CD4-positive, alpha-beta memory T cell (primary cell): ENCODE results near the gene HMSD. TPM values are rescaled to one million over a fixed set of nuclear protein-coding genes. Genes with fewer than 3 reads are reported as not detected.
"Not testable (repeated sequence)": the region's sequence is repeated elsewhere in the genome, so short reads cannot be mapped to it uniquely, and the experiment has no call there.

ENCODE experiments used
- CTCF ChIA-PET: fragments of 350-600 bp; sonication (Branson Sonifier 250); formaldehyde crosslinking; loops from one replicate; lab custom pipeline; 2021; ENCODE audit warnings: inconsistent platforms; ENCODE audit not compliant: partially characterized antibody; lab: Charles Lee
- POLR2A ChIA-PET: fragments of 350-600 bp; sonication (Branson Sonifier 250); formaldehyde crosslinking; loops from one replicate; lab custom pipeline; 2021; ENCODE audit not compliant: partially characterized antibody; lab: Charles Lee
- DNase-seq, 5 donors: peaks; one replicate each; pipeline versions ENCODE4 v3.0.0 to v3.0.0-alpha.2; 2020 to 2022; ENCODE audit warnings: mixed read lengths in 1 of 5
- H3K27ac ChIP-seq: one replicate; pipeline ENCODE4 v1.7.0; 2013; ENCODE audit warnings: low read depth, low read length
- H3K27me3 ChIP-seq: 2 replicates; pipeline ENCODE4 v1.7.0; 2013; ENCODE audit warnings: mild to moderate bottlenecking, low read length, moderate library complexity; ENCODE audit not compliant: insufficient read depth
- H3K36me3 ChIP-seq: 2 replicates; pipeline ENCODE4 v1.7.0; 2013; ENCODE audit warnings: mild to moderate bottlenecking, low read length, moderate library complexity; ENCODE audit not compliant: insufficient read depth
- H3K4me1 ChIP-seq: 2 replicates; pipeline ENCODE4 v1.7.0; 2013; ENCODE audit warnings: mild to moderate bottlenecking, low read length, moderate library complexity; ENCODE audit not compliant: insufficient read depth
- H3K4me3 ChIP-seq, 2 donors: one replicate each; pipeline ENCODE4 v1.7.0; 2013; ENCODE audit warnings: low read length in 2 of 2, mild to moderate bottlenecking in 1 of 2
- H3K9me3 ChIP-seq, 2 donors: one replicate each; pipeline ENCODE4 v1.7.0; 2013; ENCODE audit warnings: low read length in 2 of 2, control low read depth in 1 of 2; ENCODE audit not compliant: control insufficient read depth in 1 of 2
- H3K27ac Mint-ChIP-seq, 7 donors: one replicate each; pipeline ENCODE4 v1.8.0; 2020 to 2021; ENCODE audit warnings: mixed read lengths in 7 of 7, mild to moderate bottlenecking in 6 of 7, inconsistent platforms in 3 of 7, moderate library complexity in 3 of 7
- H3K27me3 Mint-ChIP-seq, 2 donors: one replicate each; pipeline ENCODE4 v1.8.0; 2020 to 2021; ENCODE audit warnings: mixed read lengths in 2 of 2
- H3K36me3 Mint-ChIP-seq, 2 donors: one replicate each; pipeline ENCODE4 v1.8.0; 2020 to 2021; ENCODE audit warnings: mixed read lengths in 2 of 2, inconsistent platforms in 1 of 2, mild to moderate bottlenecking in 1 of 2
- H3K4me1 Mint-ChIP-seq, 4 donors: one replicate each; pipeline ENCODE4 v1.8.0; 2020 to 2021; ENCODE audit warnings: mixed read lengths in 4 of 4, mild to moderate bottlenecking in 1 of 4
- H3K4me3 Mint-ChIP-seq, 8 donors: one replicate each; pipeline ENCODE4 v1.8.0; 2020 to 2021; ENCODE audit warnings: mixed read lengths in 8 of 8, mild to moderate bottlenecking in 7 of 8, moderate library complexity in 6 of 8, inconsistent platforms in 3 of 8
- H3K9me3 Mint-ChIP-seq, 8 donors: one replicate each; pipeline ENCODE4 v1.8.0; 2020 to 2021; ENCODE audit warnings: mixed read lengths in 8 of 8, mild to moderate bottlenecking in 5 of 8, inconsistent platforms in 3 of 8, moderate library complexity in 1 of 8
- intact Hi-C: fragments of 100-400 bp; cut with micrococcal nuclease; formaldehyde crosslinking; loops from one replicate; pipeline ENCODE4 v1.15.1; 2023
- polyA plus RNA-seq, 2 donors: library from polyadenylated mRNA; unstranded; fragments of 300-500 nt; fragmentation: Illumina TruSeq; gene quantifications; one replicate each; pipeline ENCODE4 v1.2.3, GENCODE V29; 2021
- total RNA-seq, 2 experiments: library from RNA; stranded (reverse); gene quantifications; one replicate each; pipeline ENCODE4 v1.2.3, GENCODE V29; 2021

Gene HMSD
- total and polyA plus RNA-seq, 4 experiments from 2014 or later, result 1.8 to 2.2 TPM; not detected in 2

DNA sequence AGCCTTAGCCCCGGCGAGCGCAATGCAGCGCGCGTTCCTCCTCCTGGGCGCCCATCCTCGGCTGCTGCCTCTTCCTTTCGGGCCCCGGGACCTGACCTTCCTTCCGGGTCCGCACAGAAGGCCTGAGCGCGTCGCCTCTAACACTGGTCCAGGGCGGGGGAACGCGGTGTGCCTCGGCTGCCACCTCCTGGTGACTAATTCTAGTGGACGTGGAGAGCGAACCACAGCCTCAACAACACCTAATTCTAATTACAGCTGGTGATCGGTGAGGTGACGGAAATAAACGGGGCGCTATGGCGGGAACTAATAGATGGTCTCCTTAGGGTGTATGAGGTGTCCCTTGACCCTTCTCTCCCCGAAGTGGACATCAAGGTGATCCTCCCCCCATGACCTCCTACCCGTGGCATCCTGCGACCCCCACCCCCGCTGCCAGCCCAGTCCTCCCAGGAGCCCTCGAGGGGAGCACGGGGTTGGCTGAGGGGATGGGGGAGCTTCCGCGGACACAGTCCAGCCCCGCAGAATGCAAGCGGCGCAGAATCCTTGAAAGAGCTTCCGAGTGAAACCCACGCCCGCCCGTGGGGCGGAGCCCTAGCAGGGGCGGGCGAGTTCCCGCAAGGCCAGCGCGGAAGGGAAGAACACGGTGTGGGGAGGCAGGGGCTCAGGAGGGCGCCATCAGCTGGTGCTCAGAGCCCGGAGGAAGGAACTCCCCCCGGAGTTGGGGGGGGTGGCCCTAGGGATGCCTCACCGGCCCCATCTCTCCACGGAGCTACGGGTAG is 12.8 kb upstream of the HMSD start:
- Histone ChIP-seq H3K27me3 (peaks cover 5% of the 10 kb centered on the region), H3K9me3 (no peaks in the 10 kb centered on the region), H3K4me1 (peaks cover 14% of the 10 kb centered on the region), H3K27ac (no peak overlapping the region), H3K36me3 (no peaks in the 10 kb centered on the region), H3K4me3 (peak overlapping the region; percentile 27 to 55)
- intact Hi-C loops, result loop anchor here (1.0 to 5.0 kb wide), 3 partner anchors 112 to 919 kb away; no protein-coding TSS in a partner anchor
- peak overlapping the region in 6 of 8 donors; percentile 69 to 83 (median 77) for H3K4me3 Mint-ChIP-seq
- no peaks in the 10 kb centered on the region for H3K36me3 Mint-ChIP-seq
- ChIA-PET POLR2A (interaction anchor here (0.9 to 1.3 kb wide), 2 partner anchors 34 to 38 kb away, joined by 3 to 5 read pairs; no protein-coding TSS in a partner anchor), CTCF (interaction anchor here (0.6 to 6.0 kb wide), 21 partner anchors 9 to 433 kb away, joined by 3 to 67 read pairs (median 8); partner anchors contain the start of gene HMSD)
- H3K27ac Mint-ChIP-seq, result no peak overlapping the region
- peaks cover 0 to 5% (median 2%) of the 10 kb centered on the region in 4 donors for H3K4me1 Mint-ChIP-seq
- H3K9me3 Mint-ChIP-seq, result no peaks in the 10 kb centered on the region
- DNase-seq, result peak; percentile 34 to 61 (median 44)
- H3K27me3 Mint-ChIP-seq, result peaks cover 3 to 9% of the 10 kb centered on the region in 2 donors

DNA sequence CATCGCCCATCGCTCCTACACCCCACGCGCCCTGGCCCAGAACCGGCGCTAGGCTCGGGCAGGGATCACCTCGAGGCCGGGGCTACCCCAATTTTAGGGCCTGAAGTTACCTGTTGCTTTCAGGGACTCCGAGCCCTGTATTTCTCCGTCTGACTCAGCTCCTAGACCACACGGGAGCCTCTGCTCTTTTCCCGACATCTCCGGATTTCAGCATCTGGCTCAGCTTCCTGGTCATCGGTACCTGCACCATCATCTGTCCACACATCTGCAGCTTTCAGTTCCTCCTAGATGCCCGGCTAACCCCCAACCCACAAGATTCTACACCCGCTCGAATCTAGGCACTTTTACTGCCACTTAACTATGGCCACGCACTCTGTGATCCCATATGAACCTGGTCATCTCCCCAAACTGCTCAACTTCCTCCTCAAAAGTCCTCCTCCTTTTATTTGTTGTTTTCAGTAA is 12.1 kb upstream of the HMSD start:
- Histone ChIP-seq H3K9me3 (no peaks in the 10 kb centered on the region), H3K27me3 (peaks cover 5% of the 10 kb centered on the region), H3K27ac (no peak overlapping the region), H3K4me1 (peaks cover 14% of the 10 kb centered on the region), H3K4me3 (peak overlapping the region in 1 of 2 donors; percentile 55), H3K36me3 (no peaks in the 10 kb centered on the region)
- Mint-ChIP-seq H3K4me3 (peak overlapping the region in 2 of 8 donors; percentile 72 to 83), H3K36me3 (no peaks in the 10 kb centered on the region), H3K27me3 (peaks cover 7 to 8% of the 10 kb centered on the region in 2 donors), H3K27ac (no peak overlapping the region), H3K4me1 (peaks cover 0 to 5% (median 2%) of the 10 kb centered on the region in 4 donors), H3K9me3 (no peaks in the 10 kb centered on the region)
- DNase-seq, result no peak
- CTCF ChIA-PET, result interaction anchor here (1.0 to 6.0 kb wide), 14 partner anchors 9 to 422 kb away, joined by 3 to 67 read pairs (median 9); partner anchors contain the start of gene HMSD
- POLR2A ChIA-PET, result interaction anchor here (0.9 to 1.3 kb wide), 2 partner anchors 34 to 38 kb away, joined by 3 to 5 read pairs; no protein-coding TSS in a partner anchor
- intact Hi-C loops, result loop anchor here (1.0 to 5.0 kb wide), 3 partner anchors 113 to 920 kb away; no protein-coding TSS in a partner anchor

DNA sequence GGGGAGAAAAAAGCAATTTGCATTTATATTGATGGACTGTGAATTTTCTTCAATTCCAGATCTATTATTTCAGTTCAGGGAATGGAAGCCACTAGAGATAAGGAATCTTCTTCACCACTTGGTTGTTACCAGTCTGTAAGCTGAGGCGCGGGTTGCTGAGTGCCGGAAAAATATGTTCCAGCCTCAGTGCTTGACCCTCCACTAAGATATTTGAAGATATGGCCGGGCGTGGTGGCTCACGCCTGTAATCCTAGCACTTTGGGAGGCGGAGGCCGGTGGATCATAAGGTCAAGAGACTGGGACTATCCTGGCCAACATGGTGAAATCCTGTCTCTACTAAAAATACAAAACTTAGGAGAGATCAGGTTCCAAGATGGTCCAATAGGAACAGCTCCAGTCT is 9.1 kb upstream of the HMSD start:
- Mint-ChIP-seq H3K27me3 (peaks cover 16 to 25% of the 10 kb centered on the region in 2 donors), H3K27ac (no peak overlapping the region), H3K36me3 (no peaks in the 10 kb centered on the region), H3K4me1 (peaks cover 0 to 5% (median 2%) of the 10 kb centered on the region in 4 donors), H3K9me3 (peaks cover 0 to 2% (median 0%) of the 10 kb centered on the region in 8 donors), H3K4me3 (no peak overlapping the region)
- Histone ChIP-seq H3K36me3 (no peaks in the 10 kb centered on the region), H3K9me3 (no peaks in the 10 kb centered on the region), H3K4me3 (no peak overlapping the region), H3K27ac (no peak overlapping the region), H3K27me3 (peaks cover 5% of the 10 kb centered on the region), H3K4me1 (peaks cover 14% of the 10 kb centered on the region)
- POLR2A ChIA-PET, result no interaction called here
- intact Hi-C loops, result no loop called here
- DNase-seq, result no peak
- CTCF ChIA-PET, result interaction anchor here (1.5 kb wide), 1 partner anchor 23 kb away, joined by 5 read pairs; no protein-coding TSS in a partner anchor

DNA sequence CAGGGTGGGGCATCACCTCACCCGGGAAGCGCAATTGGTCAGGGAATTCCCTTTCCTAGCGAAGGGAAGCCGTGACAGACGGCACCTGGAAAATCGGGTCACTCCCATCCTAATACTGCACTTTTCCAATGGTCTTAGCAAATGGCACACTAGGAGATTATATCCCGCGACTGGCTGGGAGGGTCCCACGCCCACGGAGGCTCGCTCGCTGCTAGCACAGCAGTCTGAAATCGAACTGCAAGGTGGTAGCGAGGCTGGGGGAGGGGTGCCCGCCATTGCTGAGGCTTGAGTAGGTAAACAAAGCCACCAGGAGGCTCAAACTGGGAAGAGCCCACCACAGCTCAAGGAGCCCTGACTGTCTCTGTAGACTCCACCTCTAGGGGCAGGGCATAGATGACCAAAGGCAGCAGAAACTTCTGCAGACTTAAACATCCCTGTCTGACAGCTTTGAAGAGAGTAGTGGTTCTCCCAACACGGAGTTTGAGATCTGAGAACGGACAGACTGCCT is 8.5 kb upstream of the HMSD start:
- CTCF ChIA-PET, result interaction anchor here (1.5 kb wide), 1 partner anchor 23 kb away, joined by 5 read pairs; no protein-coding TSS in a partner anchor
- H3K27ac ChIP-seq, H3K9me3 Mint-ChIP-seq, H3K36me3 ChIP-seq, H3K4me3 Mint-ChIP-seq, H3K4me3 ChIP-seq, H3K9me3 ChIP-seq, intact Hi-C loops, H3K36me3 Mint-ChIP-seq, POLR2A ChIA-PET, H3K27me3 ChIP-seq, H3K27ac Mint-ChIP-seq, H3K4me1 Mint-ChIP-seq, DNase-seq: not testable (repeated sequence)
- peaks cover 16 to 25% of the 10 kb centered on the region in 2 donors for H3K27me3 Mint-ChIP-seq
- H3K4me1 ChIP-seq, result peaks cover 14% of the 10 kb centered on the region

DNA sequence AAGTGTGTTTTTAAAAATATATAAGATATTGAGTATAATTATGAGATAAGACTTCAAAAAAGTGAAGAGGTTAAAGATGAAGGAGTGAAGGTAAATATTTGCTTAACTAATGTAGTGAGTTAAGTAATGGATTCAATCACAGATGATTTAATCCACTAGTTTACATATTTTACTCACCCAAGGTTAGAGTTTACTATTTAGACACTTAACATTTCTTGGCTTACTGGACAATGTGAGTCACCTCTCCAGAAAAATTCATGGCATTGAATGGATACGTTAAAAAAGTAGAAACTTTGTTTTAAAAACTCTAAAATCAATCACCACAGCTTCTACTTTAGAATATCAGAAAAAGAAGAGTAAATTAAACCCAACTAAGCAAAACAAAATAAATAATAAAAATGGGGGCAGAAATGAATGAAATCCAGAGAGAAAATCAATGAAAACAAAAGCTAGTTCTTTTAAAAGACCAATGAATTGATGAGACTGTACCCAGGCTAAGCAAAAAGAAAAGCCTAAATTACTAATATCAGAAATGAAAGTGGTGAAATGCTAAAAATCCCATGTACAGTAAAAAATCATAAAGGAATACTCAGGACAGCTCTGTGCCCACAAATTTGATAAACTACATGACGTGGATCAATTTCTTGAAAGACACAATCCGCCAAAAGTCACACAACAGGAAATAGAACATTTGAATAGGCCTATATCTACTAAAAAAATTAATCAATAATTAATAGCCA is 1.9 kb upstream of the HMSD start:
- H3K36me3 Mint-ChIP-seq, result no peaks in the 10 kb centered on the region

DNA sequence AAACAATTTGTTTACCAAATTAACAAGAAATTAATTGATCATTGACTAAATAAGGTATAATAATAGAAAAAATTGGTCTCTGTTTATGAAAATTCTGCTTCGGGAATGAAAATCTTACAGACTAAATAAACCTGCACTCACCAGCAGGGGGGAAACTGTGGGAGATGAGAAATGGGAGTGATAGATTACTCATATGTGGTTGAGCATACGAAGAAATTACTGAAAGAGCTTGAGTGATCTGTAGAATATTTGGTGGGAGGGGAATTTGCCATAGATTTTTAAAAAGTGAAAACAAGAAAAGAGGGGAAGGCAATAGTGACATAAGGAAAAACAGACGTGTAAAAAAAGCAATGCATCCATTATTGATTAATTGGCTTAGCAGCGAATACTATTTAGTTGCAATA is 2.2 kb downstream of the HMSD start:
- DNase-seq, result no peak
- peak overlapping the region in 1 of 8 donors; percentile 43 for H3K4me3 Mint-ChIP-seq
- peaks cover 8 to 27% (median 20%) of the 10 kb centered on the region in 4 donors for H3K4me1 Mint-ChIP-seq
- no peaks in the 10 kb centered on the region for H3K9me3 ChIP-seq
- H3K27me3 ChIP-seq, result no peaks in the 10 kb centered on the region
- H3K9me3 Mint-ChIP-seq, result no peaks in the 10 kb centered on the region
- H3K27ac Mint-ChIP-seq, result no peak overlapping the region
- H3K4me3 ChIP-seq, result no peak overlapping the region
- POLR2A ChIA-PET, result no interaction called here
- no peak overlapping the region for H3K27ac ChIP-seq
- no peaks in the 10 kb centered on the region for H3K36me3 ChIP-seq
- CTCF ChIA-PET, result interaction anchor here (0.7 to 1.5 kb wide), 2 partner anchors 13 to 15 kb away, joined by 4 to 5 read pairs; no protein-coding TSS in a partner anchor
- intact Hi-C loops, result no loop called here
- H3K27me3 Mint-ChIP-seq, result peaks cover 1 to 6% of the 10 kb centered on the region in 2 donors
- peaks cover 13% of the 10 kb centered on the region for H3K4me1 ChIP-seq
- no peaks in the 10 kb centered on the region for H3K36me3 Mint-ChIP-seq

More for the DNA sequence above, 1.9 kb upstream of the HMSD start:
- Histone ChIP-seq H3K27ac (no peak overlapping the region), H3K4me3 (no peak overlapping the region), H3K36me3 (no peaks in the 10 kb centered on the region), H3K9me3 (no peaks in the 10 kb centered on the region), H3K4me1 (peaks cover 13% of the 10 kb centered on the region), H3K27me3 (no peaks in the 10 kb centered on the region)
- peaks cover 8 to 27% (median 20%) of the 10 kb centered on the region in 4 donors for H3K4me1 Mint-ChIP-seq
- intact Hi-C loops, result no loop called here
- H3K9me3 Mint-ChIP-seq, result peaks cover 0 to 2% (median 0%) of the 10 kb centered on the region in 8 donors
- H3K27me3 Mint-ChIP-seq, result peaks cover 14 to 26% of the 10 kb centered on the region in 2 donors
- no peak overlapping the region for H3K27ac Mint-ChIP-seq
- CTCF ChIA-PET, result no interaction called here
- POLR2A ChIA-PET, result no interaction called here
- DNase-seq, result no peak
- H3K4me3 Mint-ChIP-seq, result no peak overlapping the region
